Stomach (tissue), 9 donors: ENCODE measurements around the gene CALN1. TPM values are rescaled to one million over a fixed set of nuclear protein-coding genes. Genes with fewer than 3 reads are reported as not detected.

ENCODE experiments used
- DNase-seq, 2 donors: peaks; one replicate each; pipeline versions ENCODE4 v3.0.0 to v3.0.0-alpha.2; 2013 to 2019
- H3K27ac ChIP-seq, 5 donors: fragments of 200-600 bp in 4 of 5; sonication (generic) in 4 of 5; one replicate each; pipeline ENCODE4 v1.5.1; 2013 to 2019; ENCODE audit warnings: mild to moderate bottlenecking in 1 of 5, moderate library complexity in 1 of 5
- H3K27me3 ChIP-seq, 3 donors: fragments of 200-600 bp; sonication (generic); one replicate each; pipeline ENCODE4 v1.5.1; 2017 to 2019; ENCODE audit warnings: mixed run types in 1 of 3
- H3K36me3 ChIP-seq, 4 donors: fragments of 200-600 bp; sonication (generic); 1 replicate in 3 of 4; 2 replicates in 1 of 4; pipeline ENCODE4 v1.5.1; 2016 to 2019
- H3K4me1 ChIP-seq, 4 donors: fragments of 200-600 bp; sonication (generic); one replicate each; pipeline ENCODE4 v1.5.1; 2016 to 2019
- H3K4me3 ChIP-seq, 4 donors: fragments of 200-600 bp; sonication (generic) in 3 of 4; one replicate each; pipeline ENCODE4 v1.5.1; 2016 to 2019; ENCODE audit warnings: mild to moderate bottlenecking in 1 of 4
- H3K9me3 ChIP-seq, 4 donors: fragments of 200-600 bp; sonication (generic); one replicate each; pipeline ENCODE4 v1.5.1; 2016 to 2019
- CTCF ChIP-seq, 7 experiments: fragments of 450-650 bp in 4 of 7; fragments of 200-600 bp in 3 of 7; sonication (generic) in 3 of 7; IDR thresholded peaks; one replicate each; pipeline ENCODE4 v1.5.1; 2016 to 2019; ENCODE audit warnings: antibody characterized with exemption in 7 of 7, control low read depth in 2 of 7, mild to moderate bottlenecking in 1 of 7
- EP300 ChIP-seq: sonication (generic); formaldehyde crosslinking; IDR thresholded peaks from one replicate; pipeline ENCODE4 v1.6.1; 2017; ENCODE audit warnings: antibody characterized with exemption
- POLR2A ChIP-seq, 4 donors: fragments of 450-650 bp; IDR thresholded peaks; one replicate each; pipeline ENCODE4 v1.6.1; 2016; ENCODE audit warnings: antibody characterized with exemption in 4 of 4, control low read depth in 2 of 4, mild to moderate bottlenecking in 1 of 4, moderate library complexity in 1 of 4
- POLR2AphosphoS5 ChIP-seq, 3 donors: sonication (generic); formaldehyde crosslinking; IDR thresholded peaks; one replicate each; pipeline ENCODE4 v1.6.1; 2016; ENCODE audit warnings: antibody characterized with exemption in 3 of 3
- WGBS, 5 donors: extraction: QIAGEN DNeasy Blood & Tissue Kit in 3 of 5; methylation state at CpG; one replicate each; pipeline versions ENCODE4 v1.1.5 to v1.1.7; 2013 to 2018; 5-methylcytosine and 5-hydroxymethylcytosine counted together
- intact Hi-C: fragments of 100-400 bp; cut with DNase I; formaldehyde crosslinking; loops from one replicate; pipeline ENCODE4 v1.15.1; 2023; ENCODE audit warnings: low total_unique reads
- polyA plus RNA-seq, 3 donors: library from polyadenylated mRNA; stranded (reverse); fragments of 200-250 nt; gene quantifications; one replicate each; pipeline ENCODE4 v1.2.3, GENCODE V29; 2013
- total RNA-seq, 5 donors: library from RNA; depleted of rRNA; stranded (reverse); fragments of >200 nt; gene quantifications; one replicate each; pipeline versions ENCODE4 v1.1.0 to v1.2.3, GENCODE V29; 2014 to 2016
- donor health status: healthy with polysubstance abuse.
- donor health status: Bipolar disorder and iron deficiency.
- donor health status: healthy.

Gene CALN1
- total and polyA plus RNA-seq, 8 donors: under 0.01 to 51.9 (median 0.37) TPM; not detected in 5

GRCh38 chr7:72326811-72327210 lies 85.3 kb downstream of the CALN1 start:
- H3K9me3 ChIP-seq: peaks cover 0 to 11% (median under 1%) of the 10 kb centered on the region in 4 donors
- no peak overlapping the region for H3K27ac ChIP-seq
- H3K4me1 ChIP-seq: no peaks in the 10 kb centered on the region
- no peaks in the 10 kb centered on the region for H3K36me3 ChIP-seq
- no peak overlapping the region for H3K4me3 ChIP-seq
- TF ChIP-seq EP300 (no peak), CTCF (IDR thresholded peaks at IDR 0.05) (no peak), POLR2AphosphoS5 (IDR thresholded peaks at IDR 0.05) (no peak), POLR2A (IDR thresholded peaks at IDR 0.05) (no peak)
- no peaks in the 10 kb centered on the region for H3K27me3 ChIP-seq
- intact Hi-C loops: no loop called here
- no peak for DNase-seq

GRCh38 chr7:72326365-72326764 lies 85.8 kb downstream of the CALN1 start:
- no peak for TF ChIP-seq CTCF (IDR thresholded peaks at IDR 0.05)
- no peak for TF ChIP-seq EP300
- no peak for TF ChIP-seq POLR2A (IDR thresholded peaks at IDR 0.05)
- TF ChIP-seq POLR2AphosphoS5 (IDR thresholded peaks at IDR 0.05): no peak
- Histone ChIP-seq H3K4me3 (no peak overlapping the region), H3K36me3 (no peaks in the 10 kb centered on the region), H3K9me3 (peaks cover 0 to 6% (median 0%) of the 10 kb centered on the region in 4 donors), H3K27me3 (no peaks in the 10 kb centered on the region), H3K27ac (no peak overlapping the region), H3K4me1 (no peaks in the 10 kb centered on the region)
- WGBS, 5 donors: 16 to 44% (median 29%) methylated on average over 4 of the region's 4 CpGs
- DNase-seq: peak in 1 of 2 donors; percentile 23
- intact Hi-C loops: no loop called here

GRCh38 chr7:72325561-72325960 lies 86.6 kb downstream of the CALN1 start:
- H3K4me3 ChIP-seq: no peak overlapping the region
- H3K9me3 ChIP-seq: no peaks in the 10 kb centered on the region
- intact Hi-C loops: no loop called here
- H3K27ac ChIP-seq: no peak overlapping the region
- whole genome bisulfite sequencing, 5 donors: 79 to 87% (median 84%) methylated on average over 5 of the region's 5 CpGs
- no peaks in the 10 kb centered on the region for H3K27me3 ChIP-seq
- TF ChIP-seq POLR2A (IDR thresholded peaks at IDR 0.05) (no peak), POLR2AphosphoS5 (IDR thresholded peaks at IDR 0.05) (no peak), EP300 (no peak), CTCF (IDR thresholded peaks at IDR 0.05) (no peak)
- DNase-seq: no peak
- no peaks in the 10 kb centered on the region for H3K4me1 ChIP-seq
- H3K36me3 ChIP-seq: no peaks in the 10 kb centered on the region

- no peaks in the 10 kb centered on the region for H3K4me1 ChIP-seq
- TF ChIP-seq EP300 (no peak), CTCF (IDR thresholded peaks at IDR 0.05) (no peak), POLR2AphosphoS5 (IDR thresholded peaks at IDR 0.05) (no peak), POLR2A (IDR thresholded peaks at IDR 0.05) (no peak)
- 64 to 81% (median 75%) methylated on average over 7 of the region's 7 CpGs for WGBS, 5 donors
These were observed 90.5 kb downstream of the CALN1 start for GRCh38 chr7:72321637-72322036.

More at GRCh38 chr7:72321637-72322036, 90.5 kb downstream of the CALN1 start:
- intact Hi-C loops: no loop called here
- Histone ChIP-seq H3K9me3 (no peaks in the 10 kb centered on the region), H3K4me3 (no peak overlapping the region), H3K36me3 (no peaks in the 10 kb centered on the region), H3K27me3 (no peaks in the 10 kb centered on the region), H3K27ac (no peak overlapping the region)
- DNase-seq: no peak
